IPS-18a (cell line): ENCODE measurements around the gene TAPBP.

Experiments used
- H3K27ac ChIP-seq: one replicate; pipeline ENCODE4 v1.5.1; 2013; ENCODE audit warnings: low read length
- H3K27me3 ChIP-seq: one replicate; pipeline ENCODE4 v1.6.1; 2013; ENCODE audit warnings: mild to moderate bottlenecking, low read length; ENCODE audit not compliant: control insufficient read depth, insufficient read depth
- H3K36me3 ChIP-seq: one replicate; pipeline ENCODE4 v1.6.1; 2013; ENCODE audit warnings: low read depth, low read length; ENCODE audit not compliant: control insufficient read depth
- H3K4me1 ChIP-seq: one replicate; pipeline ENCODE4 v1.6.1; 2013; ENCODE audit warnings: low read depth, low read length; ENCODE audit not compliant: control insufficient read depth
- H3K4me3 ChIP-seq: one replicate; pipeline ENCODE4 v1.5.1; 2013; ENCODE audit warnings: low read length
- H3K9ac ChIP-seq: one replicate; pipeline ENCODE4 v1.6.1; 2013; ENCODE audit warnings: mild to moderate bottlenecking, low read length, moderate library complexity
- H3K9me3 ChIP-seq: one replicate; pipeline ENCODE4 v1.6.1; 2013; ENCODE audit warnings: low read depth, low read length; ENCODE audit not compliant: control insufficient read depth

Gene TAPBP

GRCh38 chr6:33304216-33304615 is 9.7 kb downstream of the TAPBP start:
- no peak overlapping the region for H3K27ac ChIP-seq
- no peak overlapping the region for H3K9ac ChIP-seq
- peaks cover 8% of the 10 kb centered on the region for H3K36me3 ChIP-seq
- no peaks in the 10 kb centered on the region for H3K4me1 ChIP-seq
- H3K27me3 ChIP-seq, result no peaks in the 10 kb centered on the region
- H3K9me3 ChIP-seq, result no peaks in the 10 kb centered on the region
- H3K4me3 ChIP-seq, result no peak overlapping the region

- Histone ChIP-seq H3K36me3 (peaks cover 8% of the 10 kb centered on the region), H3K27ac (no peak overlapping the region), H3K4me1 (peaks cover 3% of the 10 kb centered on the region), H3K27me3 (no peaks in the 10 kb centered on the region), H3K4me3 (no peak overlapping the region), H3K9ac (no peak overlapping the region), H3K9me3 (no peaks in the 10 kb centered on the region)
Measured at GRCh38 chr6:33301877-33302276, 12.0 kb downstream of the TAPBP start.

GRCh38 chr6:33299237-33299944 is 14.5 kb downstream of the TAPBP start:
- Histone ChIP-seq H3K9me3 (no peaks in the 10 kb centered on the region), H3K9ac (peak overlapping the region; percentile 85), H3K4me3 (peak overlapping the region; percentile 92), H3K27me3 (no peaks in the 10 kb centered on the region), H3K36me3 (peaks cover 8% of the 10 kb centered on the region), H3K4me1 (peaks cover 3% of the 10 kb centered on the region), H3K27ac (peak overlapping the region; percentile 82)

GRCh38 chr6:33298773-33299236 is 15.1 kb downstream of the TAPBP start, which contains the start of gene RGL2:
Gene RGL2 (minus strand): TSS chr6:33298942. CDS start chr6:33298610, 332 bp downstream.
- peaks cover 3% of the 10 kb centered on the region for H3K4me1 ChIP-seq
- no peaks in the 10 kb centered on the region for H3K27me3 ChIP-seq
- H3K36me3 ChIP-seq, result peaks cover 4% of the 10 kb centered on the region
- H3K27ac ChIP-seq, result peak within 1 kb of the TSS; percentile 82
- H3K9ac ChIP-seq, result peak within 1 kb of the TSS; percentile 85
- H3K4me3 ChIP-seq, result peak within 1 kb of the TSS; percentile 92
- H3K9me3 ChIP-seq, result no peaks in the 10 kb centered on the region

DNA sequence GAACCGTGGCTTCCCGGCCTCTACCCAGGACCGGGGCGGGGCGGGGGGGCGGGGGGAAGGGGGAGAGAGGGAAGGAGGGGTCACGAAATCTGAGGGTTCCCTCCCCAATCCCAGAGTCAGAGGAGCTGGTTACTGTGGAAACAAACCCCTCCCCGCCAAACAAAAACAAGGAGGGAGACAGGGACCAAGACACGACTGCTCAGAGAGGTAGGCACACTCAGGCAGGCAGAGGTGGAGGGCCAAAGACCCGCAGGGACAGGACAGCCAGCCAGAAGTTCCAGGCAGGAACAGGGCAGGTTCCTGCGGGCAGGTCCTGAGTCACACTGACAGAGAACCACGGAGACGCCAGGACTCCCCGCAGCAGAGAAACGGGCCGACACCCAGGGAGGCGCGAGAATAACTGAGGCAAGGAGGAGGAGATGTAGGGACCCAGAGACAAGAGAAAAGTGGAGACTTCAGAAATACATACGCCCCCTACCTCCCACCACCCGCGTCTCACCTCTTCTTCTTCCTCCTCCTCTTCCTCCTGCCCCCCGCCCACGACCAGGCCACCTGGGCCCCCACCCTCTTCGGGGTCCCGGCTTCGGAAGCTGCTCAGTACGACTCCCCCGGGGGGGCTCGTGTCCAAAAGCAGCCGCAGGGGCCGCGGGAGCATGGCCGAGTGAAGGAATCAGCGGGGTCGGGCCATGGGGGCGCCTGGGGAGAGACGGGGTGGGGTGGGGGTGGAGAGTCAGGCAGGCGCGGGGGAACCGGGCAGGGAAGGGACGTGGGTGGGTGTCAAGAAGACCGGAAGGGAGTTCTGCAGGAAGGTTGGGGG is 15.7 kb downstream of the TAPBP start:
- H3K4me3 ChIP-seq, result peak overlapping the region; percentile 92
- peak overlapping the region; percentile 85 for H3K9ac ChIP-seq
- H3K9me3 ChIP-seq, result no peaks in the 10 kb centered on the region
- H3K36me3 ChIP-seq, result no peaks in the 10 kb centered on the region
- H3K27me3 ChIP-seq, result no peaks in the 10 kb centered on the region
- no peak overlapping the region for H3K27ac ChIP-seq
- H3K4me1 ChIP-seq, result peaks cover 3% of the 10 kb centered on the region

DNA sequence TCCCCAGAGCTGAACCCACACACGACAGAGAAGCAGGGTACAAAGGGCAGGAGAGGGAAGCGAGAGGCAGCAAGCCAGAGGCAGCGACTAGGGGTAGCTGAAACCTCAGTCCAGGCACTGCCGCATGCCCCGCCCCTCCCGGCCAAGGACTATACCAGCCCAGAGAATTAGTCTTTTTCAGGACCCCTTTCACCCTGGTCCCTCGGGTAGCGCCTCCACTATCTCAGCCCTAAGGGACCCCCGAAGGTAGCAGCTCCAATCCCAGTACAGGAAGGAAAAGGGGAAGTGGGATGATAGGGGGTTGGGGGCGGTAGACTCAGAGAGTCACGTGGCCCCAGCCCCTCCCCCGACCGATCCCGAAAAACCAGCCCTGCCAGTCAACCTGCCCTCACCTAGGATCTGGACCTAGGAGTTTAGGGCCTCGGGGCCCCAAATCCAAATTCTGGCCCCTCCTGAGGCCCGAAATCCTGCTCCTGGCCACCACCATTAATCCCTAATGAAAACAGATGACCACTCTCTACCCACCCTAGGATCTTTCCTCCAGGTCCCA is 16.4 kb downstream of the TAPBP start:
- Histone ChIP-seq H3K4me1 (peaks cover 3% of the 10 kb centered on the region), H3K9me3 (no peaks in the 10 kb centered on the region), H3K4me3 (peak overlapping the region; percentile 92), H3K36me3 (peaks cover under 1% of the 10 kb centered on the region), H3K27me3 (no peaks in the 10 kb centered on the region), H3K27ac (peak overlapping the region; percentile 81), H3K9ac (peak overlapping the region; percentile 85)

DNA sequence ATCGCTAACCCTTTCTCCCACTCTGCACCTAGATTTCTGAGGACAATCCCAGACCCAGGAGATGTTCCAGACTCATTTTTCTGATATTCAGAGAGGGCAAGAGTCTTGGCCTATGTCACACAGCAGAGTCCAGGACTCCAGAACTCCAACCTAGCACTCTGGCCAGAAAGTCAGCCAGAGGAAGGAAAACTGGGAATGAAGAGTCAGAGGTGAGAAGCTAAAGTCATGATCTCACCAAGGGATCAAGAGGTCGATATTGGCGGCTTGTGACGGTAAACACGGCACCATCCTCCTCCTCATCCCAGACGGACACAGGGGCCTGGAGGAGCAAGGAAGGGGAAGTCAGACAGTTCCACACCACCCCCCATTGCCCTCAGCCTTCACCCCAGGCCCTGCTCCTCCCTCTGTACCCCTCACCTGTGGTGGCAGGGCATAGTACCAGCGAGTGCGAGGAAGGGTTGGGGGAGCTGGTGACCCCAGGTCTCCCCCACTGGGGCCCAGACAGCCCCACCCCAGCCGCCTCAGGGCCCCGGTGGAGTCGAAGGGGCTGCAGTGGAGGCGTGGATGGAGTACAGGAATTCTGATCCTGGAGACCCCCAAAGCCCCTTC is 17.0 kb downstream of the TAPBP start:
- H3K27ac ChIP-seq, result peak overlapping the region; percentile 81
- H3K36me3 ChIP-seq, result peaks cover 7% of the 10 kb centered on the region
- no peaks in the 10 kb centered on the region for H3K27me3 ChIP-seq
- H3K4me3 ChIP-seq, result peak overlapping the region; percentile 92
- no peaks in the 10 kb centered on the region for H3K9me3 ChIP-seq
- peaks cover 3% of the 10 kb centered on the region for H3K4me1 ChIP-seq
- peak overlapping the region; percentile 85 for H3K9ac ChIP-seq

DNA sequence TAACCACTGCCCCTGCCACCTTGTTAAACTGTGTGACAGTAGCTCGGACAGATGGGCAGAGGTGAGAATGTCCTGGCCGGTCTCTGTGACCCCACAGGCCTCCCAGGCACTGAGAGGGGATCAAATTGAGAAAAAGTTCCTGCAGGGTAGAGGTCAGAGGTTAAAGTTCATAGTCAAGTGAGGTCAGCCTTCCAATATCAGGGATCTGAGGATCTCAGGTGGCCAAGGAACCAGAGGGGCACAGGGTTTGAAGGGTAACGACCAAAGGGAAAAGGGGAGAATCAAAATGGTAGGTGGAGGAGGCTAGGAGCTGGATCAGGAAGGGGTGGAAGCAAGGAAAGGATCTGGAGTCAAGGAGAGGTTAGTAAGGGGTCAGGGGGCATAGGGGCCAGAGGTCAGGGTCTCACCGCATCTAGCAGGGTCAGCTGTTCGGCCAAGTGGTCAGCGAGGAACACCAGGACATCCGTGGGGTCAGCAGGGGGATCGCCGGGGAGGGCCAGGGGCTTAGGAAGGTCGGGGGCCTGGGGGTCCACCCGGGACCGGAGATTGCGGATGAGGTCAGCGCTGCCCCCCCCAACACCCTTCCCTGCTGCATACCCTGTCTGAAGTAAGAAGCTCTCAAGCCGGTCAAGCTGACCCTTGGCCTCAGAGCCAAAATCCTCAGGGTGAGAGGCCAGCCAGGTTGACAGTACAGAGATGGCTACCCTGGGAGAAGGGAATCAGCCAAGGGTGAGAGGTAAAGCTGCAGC is 18.1 kb downstream of the TAPBP start:
- H3K4me3 ChIP-seq, result no peak overlapping the region
- peaks cover 18% of the 10 kb centered on the region for H3K36me3 ChIP-seq
- no peak overlapping the region for H3K27ac ChIP-seq
- H3K4me1 ChIP-seq, result peaks cover 3% of the 10 kb centered on the region
- H3K9me3 ChIP-seq, result no peaks in the 10 kb centered on the region
- H3K27me3 ChIP-seq, result no peaks in the 10 kb centered on the region
- no peak overlapping the region for H3K9ac ChIP-seq

GRCh38 chr6:33294086-33294823 is 19.6 kb downstream of the TAPBP start:
- H3K27ac ChIP-seq, result no peak overlapping the region
- H3K4me1 ChIP-seq, result peaks cover 3% of the 10 kb centered on the region
- peaks cover 18% of the 10 kb centered on the region for H3K36me3 ChIP-seq
- H3K9ac ChIP-seq, result no peak overlapping the region
- no peak overlapping the region for H3K4me3 ChIP-seq
- no peaks in the 10 kb centered on the region for H3K9me3 ChIP-seq
- no peaks in the 10 kb centered on the region for H3K27me3 ChIP-seq

DNA sequence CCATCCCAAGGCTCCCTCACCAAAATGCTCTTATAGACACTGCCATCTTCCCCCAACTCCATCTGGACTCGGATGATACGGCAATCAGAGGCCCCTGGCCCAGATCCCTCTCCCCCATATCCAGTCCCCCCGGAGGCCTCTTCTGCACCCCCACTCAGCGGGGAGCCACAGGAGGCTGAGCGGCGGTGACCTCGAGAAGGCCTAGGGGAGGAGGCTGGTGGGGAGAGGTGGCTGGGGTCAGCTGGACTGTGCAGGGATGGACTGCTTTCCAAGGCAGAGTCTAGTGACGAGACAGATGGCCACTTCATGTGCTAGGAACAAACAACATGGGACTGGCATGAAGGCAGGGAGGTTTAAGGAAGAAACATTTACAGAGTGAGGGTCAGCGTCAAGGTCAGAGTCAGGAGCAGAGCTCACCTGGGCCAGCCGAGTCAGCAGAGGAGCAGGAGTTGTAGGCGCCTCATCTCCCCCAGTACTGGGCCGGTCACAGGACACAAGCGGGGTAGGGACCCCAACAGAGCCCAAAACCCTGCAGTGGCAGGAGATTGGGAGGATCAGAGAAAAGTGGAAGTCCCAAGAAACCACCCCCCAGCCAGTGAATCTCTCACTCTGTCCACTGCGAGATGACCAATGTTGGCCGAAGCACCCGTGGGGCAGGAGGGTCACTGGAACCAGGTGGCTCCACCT is 20.7 kb downstream of the TAPBP start:
- Histone ChIP-seq H3K4me1 (peaks cover 3% of the 10 kb centered on the region), H3K36me3 (peaks cover 18% of the 10 kb centered on the region), H3K27me3 (no peaks in the 10 kb centered on the region), H3K9ac (no peak overlapping the region), H3K4me3 (no peak overlapping the region), H3K9me3 (no peaks in the 10 kb centered on the region), H3K27ac (no peak overlapping the region)
